Activated CD8-positive, alpha-beta memory T cell treated with anti-CD3 and anti-CD28 coated beads for 36 hours (primary cell): ENCODE results near the gene LITAF. TPM values are rescaled to one million over a fixed set of nuclear protein-coding genes. Genes with fewer than 3 reads are reported as not detected.
"Not testable (repeated sequence)": the region's sequence is repeated elsewhere in the genome, so short reads cannot be mapped to it uniquely, and the experiment has no call there.

Experiments
- CTCF ChIA-PET: fragments of 350-600 bp; sonication (Branson Sonifier 250); formaldehyde crosslinking; loops from one replicate; lab custom pipeline; 2021; ENCODE audit warnings: antibody characterized with exemption; lab: Charles Lee
- POLR2A ChIA-PET: fragments of 350-600 bp; sonication (Branson Sonifier 250); formaldehyde crosslinking; loops from one replicate; lab custom pipeline; 2021; ENCODE audit warnings: antibody characterized with exemption; lab: Charles Lee
- total RNA-seq, 2 experiments: library from RNA; stranded (reverse); gene quantifications; one replicate each; pipeline ENCODE4 v1.2.3, GENCODE V29; 2021

Gene LITAF
- total RNA-seq, 2 experiments from 2014 or later, result 178 to 183 TPM

DNA sequence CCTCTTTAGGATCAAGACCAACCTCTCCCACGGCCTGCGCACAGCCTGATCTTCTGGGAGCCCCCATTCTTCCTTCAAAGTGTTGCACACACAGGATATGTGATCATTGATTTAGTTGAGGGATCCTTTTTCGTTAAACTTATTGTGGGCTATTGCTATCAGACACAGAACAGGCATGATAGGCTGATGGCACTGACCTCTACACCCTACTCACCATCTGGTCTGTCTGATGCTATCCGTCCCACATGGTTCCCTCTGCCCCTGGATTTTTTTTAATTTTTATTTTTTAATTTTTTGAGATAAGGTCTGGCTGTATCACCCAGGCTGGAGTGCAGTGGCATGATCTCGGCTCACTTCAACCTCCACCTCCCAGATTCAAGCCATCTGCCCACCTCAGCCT lies 19.2 kb upstream of the LITAF start:
- ChIA-PET CTCF (no interaction called here), POLR2A (no interaction called here)

DNA sequence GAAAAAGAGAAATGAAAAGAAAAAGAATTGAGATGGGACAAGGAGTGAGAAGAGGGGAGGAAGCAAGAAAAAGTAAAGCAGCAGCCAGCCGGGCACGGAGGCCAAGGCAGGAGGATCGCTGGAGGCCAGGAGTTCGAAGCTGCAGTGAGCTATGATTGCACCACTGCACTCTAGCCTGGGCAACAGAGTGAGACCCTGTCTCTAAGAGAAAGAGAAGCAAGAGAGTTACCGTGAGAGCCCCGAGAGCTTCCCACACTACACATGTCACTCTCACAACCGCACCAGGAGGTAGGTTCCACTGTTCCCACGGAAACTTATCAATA lies 18.8 kb upstream of the LITAF start:
- ChIA-PET POLR2A (no interaction called here), CTCF (no interaction called here)

DNA sequence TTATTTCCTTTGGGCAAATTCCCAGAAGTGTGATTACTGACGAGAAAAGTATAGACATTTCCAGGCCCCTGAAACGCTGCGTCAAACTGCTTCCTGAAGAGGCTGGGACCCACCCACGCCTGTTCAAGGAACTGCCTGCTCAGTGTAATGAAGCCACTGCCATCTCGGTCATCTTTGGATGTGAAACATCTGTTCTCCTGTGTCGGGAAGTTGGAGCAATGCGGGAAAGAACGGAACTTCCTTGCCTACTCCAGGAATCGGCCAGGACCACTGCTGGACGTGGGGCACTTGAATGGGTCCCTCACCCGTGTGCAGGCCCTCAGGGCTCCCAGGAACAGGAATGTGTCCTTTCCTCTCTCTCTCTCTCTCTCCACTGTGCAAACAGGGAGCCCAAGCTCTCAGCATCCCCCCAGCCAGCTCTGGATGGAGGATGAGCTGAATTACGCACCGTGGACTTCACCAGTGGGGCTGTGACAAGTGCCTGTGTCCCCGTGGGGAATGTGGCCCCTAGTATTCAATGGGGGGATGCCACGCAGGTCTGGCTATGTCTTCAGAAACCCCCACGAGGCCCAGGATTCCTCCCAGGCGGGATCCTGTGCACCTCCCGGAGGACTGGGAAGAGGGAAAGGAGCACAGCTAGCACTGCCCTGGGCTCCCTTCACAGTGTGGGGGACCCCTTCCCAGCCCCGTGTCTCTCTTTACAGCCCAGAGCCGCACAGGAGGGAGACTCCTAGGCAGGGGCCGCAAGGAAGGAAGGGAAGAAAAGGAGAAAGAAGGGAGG lies 18.3 kb upstream of the LITAF start:
- CTCF ChIA-PET, result no interaction called here
- POLR2A ChIA-PET, result no interaction called here

DNA sequence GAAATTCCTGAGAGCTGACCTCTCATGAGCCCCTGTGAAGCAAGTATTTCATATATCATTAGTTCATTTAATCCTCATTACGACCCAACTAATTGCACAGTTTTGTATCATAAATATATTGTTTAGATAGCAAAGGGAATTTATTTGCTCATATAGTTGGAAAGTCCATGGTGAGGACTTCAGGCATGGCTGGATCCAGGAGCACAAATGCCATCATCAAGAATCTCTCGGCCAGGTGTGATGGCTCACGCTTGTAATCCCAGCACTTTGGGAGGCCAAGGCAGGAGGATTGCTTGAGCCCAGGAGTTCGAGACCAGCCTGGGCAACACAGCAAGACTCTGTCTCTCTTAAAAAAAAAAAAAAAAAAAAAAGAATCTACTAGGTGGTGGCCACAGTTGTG lies 17.6 kb upstream of the LITAF start:
- CTCF ChIA-PET, result interaction anchor here (0.6 kb wide), 1 partner anchor 49 kb away, joined by 3 read pairs; no protein-coding TSS in a partner anchor
- POLR2A ChIA-PET, result not testable (repeated sequence)

DNA sequence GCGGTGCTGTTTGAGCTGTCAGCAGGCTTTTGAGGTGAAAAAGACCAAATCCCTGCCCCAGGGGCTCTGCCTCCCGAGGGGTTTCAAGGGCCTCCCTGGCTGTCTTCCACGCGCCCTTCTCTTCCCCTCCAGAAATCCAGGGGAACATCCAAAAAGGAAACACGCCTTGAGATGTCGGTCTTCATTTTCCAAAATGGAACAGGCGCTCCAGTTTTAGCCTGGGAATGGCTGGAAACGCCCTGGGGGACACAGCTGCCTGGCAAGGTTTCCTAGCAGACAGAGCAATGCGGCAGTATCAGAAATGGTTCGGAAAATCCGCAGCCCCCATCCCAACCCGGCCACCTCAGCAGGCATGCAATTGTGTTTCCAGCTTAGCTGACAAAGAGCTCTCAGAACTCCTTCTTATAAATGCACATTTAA lies 16.6 kb upstream of the LITAF start:
- ChIA-PET POLR2A (no interaction called here), CTCF (no interaction called here)

DNA sequence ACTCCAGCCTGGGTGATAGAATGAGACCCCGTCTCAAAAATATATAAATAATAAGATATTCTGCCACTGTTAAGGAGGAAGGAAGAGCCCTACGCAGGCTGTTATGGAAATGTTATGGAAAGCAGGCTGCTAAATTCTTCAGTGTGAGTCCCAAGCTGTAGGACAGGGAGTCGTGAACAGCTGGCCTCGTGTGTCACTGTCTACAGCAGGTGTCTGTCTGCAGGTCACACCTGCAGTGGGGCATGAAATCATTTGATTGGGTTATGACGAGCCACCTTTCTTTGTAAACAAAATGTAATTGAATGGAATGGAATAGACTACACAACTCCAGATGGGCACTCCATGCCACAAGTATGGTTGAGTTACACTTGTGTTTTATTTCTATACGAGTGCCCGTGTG lies 15.6 kb upstream of the LITAF start:
- ChIA-PET POLR2A (interaction anchor here (0.6 kb wide), 1 partner anchor 17 kb away, joined by 4 read pairs; no protein-coding TSS in a partner anchor), CTCF (no interaction called here)

DNA sequence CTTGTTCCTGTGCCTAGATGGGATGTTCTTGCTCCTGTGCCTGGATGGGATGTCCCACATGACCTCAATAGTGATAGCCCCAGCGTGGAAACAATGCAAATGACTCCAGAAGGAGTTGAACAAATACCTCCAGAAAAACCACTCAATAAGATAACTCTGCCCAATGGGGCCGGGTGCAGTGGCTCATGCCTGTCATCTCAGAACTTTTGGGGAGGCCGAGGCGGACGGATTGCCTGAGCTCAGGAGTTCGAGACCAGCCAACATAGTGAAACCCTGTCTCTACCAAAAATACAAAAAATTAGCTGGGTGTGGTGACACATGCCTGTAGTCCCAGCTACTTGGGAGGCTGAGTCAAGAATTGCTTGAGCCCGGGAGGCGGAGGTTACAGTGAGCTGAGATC lies 15.2 kb upstream of the LITAF start:
- CTCF ChIA-PET, result no interaction called here
- POLR2A ChIA-PET, result interaction anchor here (0.6 kb wide), 1 partner anchor 17 kb away, joined by 4 read pairs; no protein-coding TSS in a partner anchor

DNA sequence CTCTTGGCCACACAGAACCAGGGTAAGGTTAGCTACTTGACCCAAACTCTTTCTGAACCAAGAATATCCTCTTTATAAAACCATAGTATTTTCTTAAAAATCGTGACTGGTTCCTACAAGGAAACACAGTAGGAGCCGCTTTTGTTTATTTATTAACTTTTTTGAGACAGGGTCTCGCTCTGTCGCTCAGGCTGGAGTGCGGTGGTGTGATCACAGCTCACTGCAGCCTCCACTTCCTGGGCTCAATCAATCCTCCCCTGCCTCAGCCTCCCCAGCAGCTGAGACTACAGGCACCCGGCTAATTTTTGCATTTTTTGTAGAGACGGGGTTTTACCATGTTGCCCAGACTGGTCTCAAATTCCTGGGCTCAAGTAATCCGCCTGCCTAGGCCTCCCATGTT lies 14.7 kb upstream of the LITAF start:
- ChIA-PET POLR2A (no interaction called here), CTCF (no interaction called here)

DNA sequence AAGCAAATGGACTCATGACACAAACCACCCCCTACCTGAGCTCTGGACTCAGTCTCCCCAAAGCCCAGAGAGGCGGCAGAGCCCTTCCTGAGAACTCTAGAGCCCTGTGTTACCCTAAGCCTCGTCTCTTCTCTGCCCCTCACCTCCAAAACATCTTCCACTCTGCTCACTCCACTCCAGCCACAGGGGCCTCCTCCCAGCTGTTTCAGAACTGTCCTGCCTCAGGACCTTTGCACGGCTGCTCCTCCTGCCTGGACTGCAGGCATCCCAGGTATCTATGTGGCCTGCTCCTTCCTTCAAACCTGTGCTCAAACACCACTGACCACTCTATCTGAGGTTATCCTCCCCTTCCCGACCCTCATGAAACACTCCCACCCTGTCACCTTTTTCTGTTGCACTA lies 12.9 kb upstream of the LITAF start:
- ChIA-PET POLR2A (no interaction called here), CTCF (no interaction called here)

DNA sequence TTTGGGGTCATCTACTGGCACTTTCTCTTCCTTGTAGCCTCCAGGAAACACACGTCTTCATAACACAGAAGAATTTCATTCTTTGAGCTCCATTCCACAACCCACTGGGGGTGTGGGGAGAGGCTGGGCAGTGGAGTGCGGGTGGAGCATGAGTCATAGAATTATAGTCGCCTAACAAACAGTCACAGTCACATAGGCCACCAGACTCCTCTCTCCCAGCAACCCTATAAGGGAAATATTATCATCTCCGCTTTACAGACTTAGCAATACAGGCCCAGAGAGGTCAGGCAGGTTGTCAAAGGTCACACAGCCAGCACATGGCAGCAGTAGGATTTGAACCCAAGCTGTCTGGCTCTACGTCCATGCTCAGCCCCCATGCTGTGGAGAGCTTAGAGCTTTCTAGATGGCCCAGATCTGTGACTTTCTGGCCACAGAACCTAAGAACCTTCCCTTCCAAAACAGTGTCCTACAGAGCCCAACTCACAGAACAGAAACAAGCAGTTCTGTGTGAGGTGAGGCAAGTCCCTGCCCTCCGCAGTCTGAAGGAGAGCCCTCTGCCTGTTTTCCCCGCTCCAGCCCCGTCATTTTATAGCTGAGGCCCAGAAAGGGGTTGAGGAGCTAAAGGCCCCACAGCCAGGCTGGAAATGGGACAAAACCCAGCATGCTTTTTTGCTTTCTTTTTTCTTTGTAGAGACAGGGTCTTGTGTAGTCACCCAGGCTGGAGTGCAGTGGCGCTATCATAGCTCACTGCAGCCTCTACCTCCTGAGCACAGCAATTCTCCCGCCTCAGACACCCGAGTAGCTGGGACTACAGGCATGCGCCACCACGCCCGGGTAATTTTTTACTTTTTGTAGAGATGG lies 10.7 kb upstream of the LITAF start:
- POLR2A ChIA-PET, result no interaction called here
- CTCF ChIA-PET, result no interaction called here

DNA sequence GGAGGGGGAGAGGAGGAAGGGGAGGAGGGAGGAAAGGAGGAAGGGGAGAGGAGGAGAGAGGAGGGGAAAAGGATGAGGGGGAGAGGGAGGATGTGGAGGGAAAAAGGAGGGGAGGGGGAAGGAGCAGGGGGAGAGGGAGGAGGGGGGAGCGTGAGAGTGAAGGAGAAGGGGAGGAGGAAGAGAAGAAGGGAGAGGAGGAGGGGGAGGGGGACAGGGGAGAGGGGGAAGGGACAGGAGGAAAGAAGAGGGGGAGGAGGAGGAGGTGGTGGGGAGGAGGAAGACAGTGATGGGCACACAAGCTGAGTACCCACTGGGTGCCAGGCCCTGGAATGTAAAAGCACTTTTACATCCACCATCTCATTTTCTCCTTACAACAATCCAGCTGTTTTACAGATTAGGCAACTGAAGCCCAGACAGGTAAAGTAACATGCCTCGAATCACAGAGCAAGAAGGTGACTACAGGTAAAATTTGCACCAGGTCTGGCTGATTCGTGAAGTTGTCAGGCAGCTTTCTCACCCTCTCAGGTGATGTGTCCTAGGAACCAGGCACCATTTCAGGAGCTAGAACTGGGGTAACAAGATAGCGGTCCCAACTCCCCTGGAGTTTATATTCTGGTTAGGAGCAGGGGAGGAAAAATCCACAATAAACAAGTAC lies 10.0 kb upstream of the LITAF start:
- POLR2A ChIA-PET, result no interaction called here
- CTCF ChIA-PET, result no interaction called here

DNA sequence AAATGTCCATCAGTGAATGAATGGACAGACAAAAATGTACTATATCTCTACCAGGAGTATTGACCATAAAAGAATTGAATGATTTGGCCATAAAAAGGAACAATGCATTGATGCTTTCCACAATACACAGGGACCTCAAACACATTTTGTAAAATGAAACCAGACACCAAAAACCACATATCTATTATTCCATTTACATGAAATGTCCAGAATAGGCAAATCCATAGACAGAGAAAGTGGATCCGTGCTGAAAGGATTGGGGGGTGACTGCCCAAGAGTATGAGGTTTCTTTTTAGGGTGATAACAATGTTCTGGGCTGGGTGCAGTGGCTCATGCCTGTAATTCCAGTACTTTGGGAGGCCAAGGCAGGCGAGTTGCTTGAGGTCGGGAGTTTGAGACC lies 6.9 kb upstream of the LITAF start:
- CTCF ChIA-PET, result no interaction called here
- POLR2A ChIA-PET, result no interaction called here

DNA sequence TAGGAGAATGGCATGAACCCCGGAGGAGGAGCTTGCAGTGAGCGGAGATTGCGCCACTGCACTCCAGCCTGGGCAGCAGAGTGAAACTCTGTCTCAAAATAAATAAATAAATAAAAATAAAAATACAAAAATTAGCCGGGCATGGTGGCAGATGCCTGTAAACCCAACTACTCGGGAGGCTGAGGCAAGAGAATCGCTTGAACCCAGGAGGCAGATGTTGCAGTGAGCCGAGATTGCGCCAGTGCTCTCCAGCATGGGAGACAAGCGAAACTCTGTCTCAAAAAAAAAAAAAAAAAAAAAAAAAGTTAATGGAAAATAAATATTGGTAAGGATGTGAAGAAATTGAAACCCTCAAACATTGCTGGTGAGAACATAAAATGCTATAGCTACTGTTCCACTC lies 6.4 kb upstream of the LITAF start:
- CTCF ChIA-PET, result interaction anchor here (0.7 kb wide), 1 partner anchor 50 kb away, joined by 4 read pairs; no protein-coding TSS in a partner anchor
- POLR2A ChIA-PET, result not testable (repeated sequence)

DNA sequence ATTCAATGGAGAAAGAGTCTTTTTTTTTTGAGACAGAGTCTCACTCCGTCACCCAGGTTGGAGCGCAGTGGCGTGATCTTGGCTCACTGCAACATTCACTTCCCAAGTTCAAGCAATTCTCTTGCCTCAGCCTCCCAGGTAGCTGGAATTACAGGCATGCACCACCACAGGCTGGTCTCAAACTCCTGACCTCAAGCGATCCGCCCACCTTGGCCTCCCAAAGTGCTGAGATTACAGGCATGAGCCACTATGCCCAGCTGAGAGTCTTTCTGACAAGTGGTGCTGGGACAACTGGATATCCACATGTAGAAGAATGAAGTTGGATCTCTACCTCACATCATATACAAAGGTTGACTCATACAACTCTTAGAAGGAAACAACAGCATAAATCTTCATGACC lies 4.9 kb upstream of the LITAF start:
- POLR2A ChIA-PET, CTCF ChIA-PET: not testable (repeated sequence)

DNA sequence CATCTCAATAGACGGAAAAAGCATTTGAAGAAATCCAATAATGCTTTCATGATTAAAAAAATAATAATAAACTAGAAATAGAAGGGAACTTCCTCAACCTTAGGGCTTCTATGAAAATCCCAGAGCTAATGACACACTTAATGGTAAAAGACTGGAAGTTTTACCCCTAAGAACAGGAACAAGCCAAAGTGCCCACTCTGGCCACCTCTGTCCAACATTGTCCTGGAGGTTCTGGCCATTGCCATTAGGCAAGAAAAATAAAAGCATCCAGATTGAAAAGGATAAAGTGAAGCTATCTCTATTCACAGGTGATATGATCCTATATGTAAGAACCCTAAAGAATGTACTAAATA lies 2.5 kb upstream of the LITAF start:
- POLR2A ChIA-PET, result no interaction called here
- CTCF ChIA-PET, result interaction anchor here (0.6 to 0.7 kb wide), 4 partner anchors 52 to 640 kb away, joined by 3 to 4 read pairs (median 4); no protein-coding TSS in a partner anchor

DNA sequence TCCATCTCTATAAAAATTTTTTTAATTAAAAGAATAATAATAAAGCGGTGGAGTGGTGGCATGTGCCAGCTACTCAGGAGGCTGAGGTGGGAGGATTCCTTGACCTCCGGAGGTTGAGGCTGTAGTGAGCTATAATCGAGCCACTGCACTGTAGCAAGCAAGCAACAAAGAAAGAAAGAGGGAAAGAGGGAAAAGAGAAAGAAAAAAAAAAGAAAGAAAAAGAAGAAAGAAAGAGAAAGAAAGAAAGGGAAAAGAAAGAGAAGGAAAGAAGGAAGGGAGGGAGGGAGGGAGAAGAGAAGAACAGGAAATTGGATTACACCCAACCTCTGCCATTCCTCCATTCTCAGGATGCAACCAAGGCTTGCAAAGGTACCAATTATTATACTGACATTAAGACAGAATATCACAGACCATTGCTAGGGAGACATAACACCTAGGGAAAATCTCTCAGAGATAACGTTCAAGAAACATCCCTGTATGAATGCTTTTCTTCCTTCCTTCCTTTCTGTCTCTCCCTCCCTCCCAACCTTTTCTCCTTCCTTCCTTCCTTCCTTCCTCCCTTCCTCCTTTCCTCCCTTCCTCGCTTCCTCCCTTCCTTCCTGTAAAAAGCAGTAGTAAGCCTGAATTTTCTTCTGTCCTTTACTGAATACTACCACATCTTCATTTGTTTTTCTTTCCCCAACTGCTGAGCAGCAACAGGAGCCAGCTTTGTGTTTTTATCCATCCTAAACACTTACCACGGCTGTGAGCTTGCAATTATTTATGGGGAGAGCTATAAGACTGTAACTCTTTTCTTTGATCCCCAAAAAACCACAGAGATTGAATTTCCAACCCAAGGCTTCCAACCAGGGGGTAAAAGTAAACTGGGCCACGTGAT lies 1.8 kb upstream of the LITAF start:
- ChIA-PET POLR2A (interaction anchor here (0.6 kb wide), 1 partner anchor 695 kb away, joined by 8 read pairs; no protein-coding TSS in a partner anchor), CTCF (interaction anchor here (0.6 to 1.4 kb wide), 3 partner anchors 15 to 639 kb away, joined by 3 to 4 read pairs (median 4); no protein-coding TSS in a partner anchor)

DNA sequence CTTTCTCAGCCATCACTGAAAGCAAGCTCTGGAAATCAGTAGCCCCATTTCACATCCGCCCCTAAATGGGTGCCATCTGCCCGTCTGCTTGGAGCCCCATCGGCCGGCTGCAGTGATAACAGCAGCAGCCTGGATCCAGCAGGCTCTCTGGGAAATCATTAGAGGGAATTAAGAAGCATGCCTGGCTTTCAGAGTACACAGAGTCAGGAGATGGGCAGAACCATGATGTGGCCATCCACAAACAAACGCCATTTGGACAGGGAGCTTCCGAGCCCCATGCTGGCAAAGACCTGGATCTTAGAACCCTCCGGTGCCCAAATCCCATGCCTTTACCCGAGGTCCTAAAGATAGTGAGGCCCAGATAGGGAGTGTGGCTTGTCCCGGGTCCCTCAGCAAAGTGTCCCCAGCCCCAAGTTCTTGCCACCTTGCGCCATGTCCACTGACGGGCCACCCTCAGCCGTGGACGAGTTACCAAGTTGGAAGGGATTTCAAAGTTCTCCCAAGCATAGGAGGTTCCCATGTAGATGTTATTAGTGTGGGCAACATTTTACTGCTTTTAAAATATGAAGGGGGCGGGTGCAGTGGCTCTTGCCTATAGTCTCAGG lies 1.0 kb upstream of the LITAF start:
- CTCF ChIA-PET, result interaction anchor here (1.0 to 2.2 kb wide), 4 partner anchors 14 to 192 kb away, joined by 4 to 12 read pairs (median 4); no protein-coding TSS in a partner anchor
- POLR2A ChIA-PET, result interaction anchor here (0.7 to 1.3 kb wide), 3 partner anchors 12 to 53 kb away, joined by 3 read pairs; no protein-coding TSS in a partner anchor

DNA sequence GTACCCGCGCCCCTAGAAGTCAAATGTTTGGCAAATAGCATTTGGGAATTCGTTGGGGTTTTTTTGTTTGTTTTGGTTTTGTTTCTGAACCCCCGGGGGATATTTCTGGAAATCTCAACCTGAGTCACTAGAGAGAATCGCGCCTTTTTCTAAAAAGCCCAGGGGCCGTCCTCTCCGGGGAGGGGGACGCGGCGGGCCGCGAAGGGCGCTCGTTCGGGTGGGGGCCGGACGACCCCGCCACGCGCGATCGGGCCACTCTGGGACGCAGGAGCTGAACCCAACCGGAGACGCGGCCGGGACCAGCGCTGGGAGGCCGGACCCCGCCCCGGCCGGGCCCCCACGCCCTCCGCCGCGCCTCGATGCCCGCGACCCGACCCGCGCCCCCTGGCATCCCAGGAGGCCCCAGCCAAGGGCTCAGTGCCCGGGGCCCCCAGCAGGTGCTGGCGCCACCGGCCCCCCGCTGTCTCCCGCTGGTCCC lies 302 bp downstream of the LITAF start:
- CTCF ChIA-PET, result interaction anchor here (1.0 to 2.2 kb wide), 3 partner anchors 36 to 190 kb away, joined by 3 to 12 read pairs (median 5); no protein-coding TSS in a partner anchor

More for the DNA sequence above, 302 bp downstream of the LITAF start:
- POLR2A ChIA-PET, result interaction anchor here (1.0 to 1.3 kb wide), 4 partner anchors 11 to 492 kb away, joined by 3 to 5 read pairs (median 4); partner anchors contain the start of gene ZC3H7A
